Measurements from ENCODE around the gene LRRN1.

DNA sequence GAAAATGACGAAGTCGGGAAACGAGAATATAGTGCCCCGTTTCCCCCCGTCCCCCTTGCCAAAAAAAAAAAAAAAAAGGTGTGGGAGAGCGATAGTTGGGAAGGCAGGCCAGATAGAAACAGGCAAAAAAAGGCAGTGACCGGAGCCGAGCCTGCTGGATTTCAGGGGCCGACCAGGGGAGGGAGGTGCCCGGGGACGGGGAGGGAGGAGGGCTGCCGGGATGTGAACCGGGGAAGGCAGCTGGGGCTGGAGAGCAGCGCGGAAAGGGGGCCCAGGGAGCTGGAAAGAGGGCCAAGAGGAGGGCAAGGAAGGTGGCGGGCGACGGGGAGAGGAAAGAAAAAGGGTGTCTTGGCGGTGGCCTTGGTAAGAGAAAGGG, 837 bp downstream of the LRRN1 start:
- TF ChIP-seq CTCF (IDR thresholded peaks at IDR 0.05; ENCODE audit: poor library complexity, severe bottlenecking) (no peak), POLR2AphosphoS5 (IDR thresholded peaks at IDR 0.05) (no peak), RAD21 (conservative IDR thresholded peaks at IDR 0.05) (no peak), EZH2 (IDR thresholded peaks at IDR 0.05; ENCODE audit: borderline replicate concordance, insufficient read depth, low read length, poor library complexity, severe bottlenecking) (no peak), EP300 (conservative IDR thresholded peaks at IDR 0.05; ENCODE audit: poor library complexity, severe bottlenecking) (no peak)

Measured in neural cell (in vitro differentiated cells).